Upper lobe of right lung (tissue), 1 donor: ENCODE data around the gene PARP1. TPM values are rescaled to one million over a fixed set of nuclear protein-coding genes. Genes with fewer than 3 reads are reported as not detected.

Experiments
- ATAC-seq: fragments of 200-7000 bp; cut with Tn5 transposase; one replicate; pipeline ENCODE4 v1.9.1; 2020; ENCODE audit warnings: mild to moderate bottlenecking, moderate library complexity
- DNase-seq: peaks from one replicate; pipeline ENCODE4 v3.0.0-alpha.2; 2020
- H3K27ac ChIP-seq: fragments of 200-600 bp; one replicate; pipeline ENCODE4 v1.8.0; 2022
- H3K27me3 ChIP-seq: fragments of 200-600 bp; one replicate; pipeline ENCODE4 v1.8.0; 2022; ENCODE audit warnings: mild to moderate bottlenecking
- H3K36me3 ChIP-seq: fragments of 200-600 bp; one replicate; pipeline ENCODE4 v1.8.0; 2022
- H3K4me1 ChIP-seq: fragments of 200-600 bp; one replicate; pipeline ENCODE4 v1.8.0; 2022
- H3K4me3 ChIP-seq: fragments of 200-600 bp; one replicate; pipeline ENCODE4 v1.8.0; 2022; ENCODE audit warnings: mild to moderate bottlenecking
- H3K9me3 ChIP-seq: fragments of 200-600 bp; one replicate; pipeline ENCODE4 v1.8.0; 2022
- CTCF ChIP-seq: fragments of 200-600 bp; IDR thresholded peaks from one replicate; pipeline ENCODE4 v1.8.0; 2022; ENCODE audit warnings: antibody characterized with exemption
- intact Hi-C: fragments of 100-400 bp; cut with DNase I; formaldehyde crosslinking; loops from one replicate; pipeline ENCODE4 v1.11.0; 2022
- total RNA-seq: library from RNA; stranded (reverse); fragmentation: NEBNext Ultra II Directional; extraction: Animal tissue kit (Norgen Biotek cat#: 25700); gene quantifications from one replicate; pipeline ENCODE4 v1.2.1, GENCODE V29; 2021
- donor health status: DM: no; HTN: yes; CAD: no; lungs with severe emphysema.

The PARP1 gene
- total RNA-seq, 1 donor from 2014 or later = 64.6 TPM

- no peak for TF ChIP-seq CTCF
Measured at GRCh38 chr1:226370144-226370923, 37.6 kb downstream of the PARP1 start.

GRCh38 chr1:226369110-226369509, 38.8 kb downstream of the PARP1 start:
- Histone ChIP-seq H3K36me3 (peaks cover 98% of the 10 kb centered on the region), H3K4me3 (no peak overlapping the region), H3K9me3 (no peaks in the 10 kb centered on the region), H3K27me3 (no peaks in the 10 kb centered on the region), H3K4me1 (no peaks in the 10 kb centered on the region), H3K27ac (no peak overlapping the region)
- ATAC-seq (no peak), DNase-seq (no peak)
- intact Hi-C loops = no loop called here
- no peak for TF ChIP-seq CTCF

More at GRCh38 chr1:226370144-226370923, 37.6 kb downstream of the PARP1 start:
- Histone ChIP-seq H3K4me1 (no peaks in the 10 kb centered on the region), H3K9me3 (no peaks in the 10 kb centered on the region), H3K4me3 (no peak overlapping the region), H3K36me3 (peaks cover 98% of the 10 kb centered on the region), H3K27ac (no peak overlapping the region), H3K27me3 (no peaks in the 10 kb centered on the region)
- intact Hi-C loops = no loop called here
- ATAC-seq (no peak), DNase-seq (no peak)

DNA sequence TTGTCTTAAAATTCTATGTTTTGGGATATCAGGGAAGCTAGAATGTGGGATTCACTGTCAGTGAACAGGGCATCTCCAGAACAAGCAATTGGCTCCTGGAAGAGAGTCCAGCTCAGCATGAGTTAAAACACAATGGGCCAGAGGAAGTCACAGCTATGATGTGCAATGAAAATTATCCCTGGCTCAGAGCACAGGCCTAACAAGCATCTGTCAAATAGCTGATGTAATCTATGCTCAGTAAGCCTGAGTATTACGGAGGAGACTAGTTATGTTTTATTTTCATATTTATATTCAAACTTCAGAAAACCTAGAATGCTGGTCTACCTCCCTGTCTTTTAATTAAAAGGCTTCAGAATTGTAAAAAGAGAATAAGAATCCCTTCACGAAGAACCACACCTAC, 41.6 kb downstream of the PARP1 start:
- TF ChIP-seq CTCF = no peak
- DNase-seq = no peak
- no peak for ATAC-seq
- no peaks in the 10 kb centered on the region for H3K4me1 ChIP-seq
- peaks cover 98% of the 10 kb centered on the region for H3K36me3 ChIP-seq
- no peak overlapping the region for H3K27ac ChIP-seq
- intact Hi-C loops = no loop called here
- H3K9me3 ChIP-seq = no peaks in the 10 kb centered on the region
- H3K4me3 ChIP-seq = no peak overlapping the region
- H3K27me3 ChIP-seq = no peaks in the 10 kb centered on the region

DNA sequence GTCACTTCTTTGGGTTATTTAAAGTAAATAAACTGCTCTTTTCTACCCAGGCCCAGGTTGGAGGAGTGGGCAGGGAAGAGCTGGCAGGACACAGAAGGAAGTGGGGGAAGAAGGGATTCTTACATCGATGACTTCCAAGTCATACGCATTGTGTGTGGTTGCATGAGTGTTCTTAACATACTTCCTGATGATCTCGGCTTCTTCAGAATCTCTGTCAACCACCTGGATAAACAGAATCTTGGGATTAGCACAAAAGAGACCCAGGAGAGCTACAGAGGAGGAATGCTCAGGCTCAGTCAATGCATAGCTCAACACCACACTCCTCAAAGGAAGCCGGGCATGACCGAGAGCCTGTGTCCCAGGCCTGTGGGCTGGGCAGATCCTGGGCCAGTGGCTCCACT, 42.1 kb downstream of the PARP1 start:
- H3K36me3 ChIP-seq = peaks cover 99% of the 10 kb centered on the region
- ATAC-seq (no peak), DNase-seq (no peak)
- H3K27me3 ChIP-seq = no peaks in the 10 kb centered on the region
- H3K4me1 ChIP-seq = no peaks in the 10 kb centered on the region
- H3K27ac ChIP-seq = no peak overlapping the region
- H3K4me3 ChIP-seq = no peak overlapping the region
- no peak for TF ChIP-seq CTCF
- intact Hi-C loops = no loop called here
- H3K9me3 ChIP-seq = no peaks in the 10 kb centered on the region

GRCh38 chr1:226364901-226365565, 42.9 kb downstream of the PARP1 start:
- no peak for ATAC-seq
- Histone ChIP-seq H3K9me3 (no peaks in the 10 kb centered on the region), H3K4me3 (no peak overlapping the region), H3K27ac (no peak overlapping the region), H3K27me3 (no peaks in the 10 kb centered on the region), H3K4me1 (no peaks in the 10 kb centered on the region), H3K36me3 (peaks cover 99% of the 10 kb centered on the region)
- intact Hi-C loops = no loop called here
- TF ChIP-seq CTCF = no peak
- no peak for DNase-seq
